ENCODE data around the gene ACSS1. TPM values are rescaled to one million over a fixed set of nuclear protein-coding genes. Genes with fewer than 3 reads are reported as not detected.

ACSS1 gene
- total RNA-seq, 1 experiment from 2014 or later, result 0.61 TPM

DNA sequence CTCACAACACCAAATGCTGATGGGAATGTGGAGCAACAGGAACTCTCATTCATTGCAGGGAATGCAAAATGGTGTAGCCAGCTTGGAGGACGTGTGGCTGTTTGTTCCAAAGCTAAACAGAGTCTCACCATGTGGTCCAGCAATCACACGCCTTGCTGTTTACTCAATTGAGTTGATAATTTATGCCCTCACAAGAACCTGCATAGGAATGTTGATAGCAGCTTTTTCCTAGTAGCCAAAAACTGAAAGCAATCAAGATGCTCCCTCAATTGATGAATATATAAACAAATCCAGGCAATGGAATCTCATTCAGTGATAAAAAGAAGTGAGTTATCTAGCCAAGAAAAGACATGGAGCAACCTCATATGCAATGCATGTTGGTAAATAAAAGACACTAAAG lies 39.6 kb upstream of the ACSS1 start:
- Histone ChIP-seq H2AFZ (ENCODE audit: low read length) (no peak overlapping the region), H3K79me2 (ENCODE audit: insufficient read depth, low read length) (no peaks in the 10 kb centered on the region), H3K4me2 (ENCODE audit: insufficient read depth, insufficient read length, low read length) (no peak overlapping the region), H2BK15ac (ENCODE audit: low read depth, low read length) (no peak overlapping the region), H3K14ac (ENCODE audit: insufficient read depth, low read length) (no peak overlapping the region), H4K5ac (ENCODE audit: insufficient read length, low read depth, low read length) (no peak overlapping the region), H2BK5ac (ENCODE audit: insufficient read length, low read length) (no peak overlapping the region), H2AK5ac (ENCODE audit: insufficient read length, low read length) (no peak overlapping the region), H3K79me1 (ENCODE audit: insufficient read depth, low read depth, low read length, poor library complexity, severe bottlenecking) (no peaks in the 10 kb centered on the region), H4K8ac (replicated peaks; ENCODE audit: insufficient read length, low read depth, low read length) (no peak overlapping the region), H3K4me1 (ENCODE audit: insufficient read depth, low read length) (no peaks in the 10 kb centered on the region), H4K20me1 (ENCODE audit: control insufficient read depth, insufficient read depth, insufficient read length) (no peaks in the 10 kb centered on the region), H3K56ac (ENCODE audit: insufficient read length, low read depth, low read length) (no peak overlapping the region), H3T11ph (ENCODE audit: low read length) (no peak overlapping the region), H3K9me3 (ENCODE audit: control insufficient read depth, low read depth, low read length) (no peaks in the 10 kb centered on the region), H3K27me3 (ENCODE audit: insufficient read depth, low read length) (no peaks in the 10 kb centered on the region), H3K23me2 (ENCODE audit: insufficient read length, low read depth, low read length, poor library complexity, severe bottlenecking) (no peaks in the 10 kb centered on the region), H3K27ac (ENCODE audit: insufficient read length, low read depth, low read length) (no peak overlapping the region), H3K9ac (ENCODE audit: extremely low read depth, insufficient read length, low read length) (no peak overlapping the region), H2BK120ac (ENCODE audit: low read depth, low read length, poor library complexity, severe bottlenecking) (no peak overlapping the region), H2BK20ac (ENCODE audit: low read depth, low read length, poor library complexity, severe bottlenecking) (no peak overlapping the region), H3K18ac (ENCODE audit: insufficient read length, low read depth, low read length) (no peak overlapping the region), H4K91ac (ENCODE audit: insufficient read length, low read depth, low read length) (no peak overlapping the region), H2BK12ac (ENCODE audit: insufficient read length, low read depth, low read length) (no peak overlapping the region), H3K4ac (ENCODE audit: low read depth, low read length) (no peak overlapping the region), H3K23ac (ENCODE audit: insufficient read length, low read depth, low read length) (no peak overlapping the region)
- DNase-seq, result no peak
- peaks cover 5% of the 10 kb centered on the region; the same call in 1 of the 2 replicates for H3K27me3 Mint-ChIP-seq (ENCODE audit: low read depth)
- no CpG with 5 or more reads among the region's 2 CpGs for WGBS (ENCODE audit: extremely low coverage, insufficient read length, low lambda C conversion rate)
- no peak for TF ChIP-seq CTCF (conservative IDR thresholded peaks at IDR 0.05)
- no peaks in the 10 kb centered on the region for H3K36me3 Mint-ChIP-seq (ENCODE audit: insufficient read depth in 1 of 3, low read depth in 3 of 3)
- peaks cover 0 to 1% of the 10 kb centered on the region in 2 experiments; a peak in 1 of 4 replicates for H3K4me1 Mint-ChIP-seq
- no peak overlapping the region for H3K27ac Mint-ChIP-seq
- H3K9me3 Mint-ChIP-seq, result no peaks in the 10 kb centered on the region
- no peak overlapping the region for H3K4me3 Mint-ChIP-seq

Data from H9 (cell line).